HPDE6-E6E7 (cell line): Measurements from ENCODE around the gene NT5DC4.

ENCODE experiments used
- DNase-seq: peaks from one replicate; pipeline ENCODE4 v3.0.0; 2011; ENCODE audit warnings: missing footprints; ENCODE audit errors: extremely low spot score

The NT5DC4 gene

DNA sequence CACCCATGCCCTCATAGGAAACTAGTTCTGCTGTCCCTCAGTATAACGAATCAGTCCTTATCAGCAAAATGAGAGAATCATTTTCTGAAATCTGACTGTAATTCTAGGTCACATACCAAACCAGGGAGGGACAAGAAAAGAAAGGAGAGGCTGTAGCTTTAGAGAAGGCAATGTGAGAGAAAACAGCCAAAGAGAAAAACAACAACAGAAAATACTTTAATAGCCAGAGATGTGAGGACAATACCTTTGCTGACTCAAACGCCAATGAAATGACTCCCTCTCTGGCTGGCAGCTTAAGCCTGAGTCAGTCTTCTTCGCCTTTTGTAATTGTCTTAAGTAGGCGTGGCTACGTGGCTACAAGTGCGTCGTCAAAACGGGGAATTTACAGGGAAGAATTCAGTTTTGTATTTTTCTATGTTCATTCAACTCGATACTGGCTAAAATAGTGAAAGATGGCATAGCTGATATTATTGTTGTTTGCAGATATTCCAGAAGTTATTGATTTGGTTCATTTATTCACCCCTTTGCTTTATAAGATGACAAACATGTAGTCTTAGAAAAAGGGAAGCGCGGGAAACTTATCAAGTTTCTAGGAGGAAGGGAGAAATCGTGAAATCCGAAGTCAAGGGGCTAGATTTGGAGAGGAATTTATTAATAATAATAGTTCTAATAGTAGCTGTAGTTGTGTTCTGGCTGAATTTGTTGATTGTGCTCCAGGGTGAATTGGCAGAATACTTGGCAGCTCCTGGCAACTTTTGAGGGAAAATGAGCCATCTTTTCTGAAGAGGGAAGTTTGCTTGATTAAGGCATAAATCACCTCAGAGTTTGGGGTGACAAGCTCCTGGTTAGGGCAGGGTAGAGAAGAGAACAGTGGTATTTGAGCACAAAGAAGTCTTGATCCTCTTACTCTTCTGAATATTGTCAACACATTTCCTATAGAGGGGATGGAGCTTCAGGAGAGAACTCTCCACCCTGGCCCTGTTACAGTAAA is 63.7 kb downstream of the NT5DC4 start, which contains the start of gene IL1A:
Gene IL1A, minus strand, starts transcription at position 295 of the 991 bp plus-strand sequence. CDS start 723 bp downstream, outside the sequence.
- peak; percentile 84 for DNase-seq

- no peak for DNase-seq
These were observed 66.5 kb downstream of the NT5DC4 start for GRCh38 chr2:112787294-112787693.

DNA sequence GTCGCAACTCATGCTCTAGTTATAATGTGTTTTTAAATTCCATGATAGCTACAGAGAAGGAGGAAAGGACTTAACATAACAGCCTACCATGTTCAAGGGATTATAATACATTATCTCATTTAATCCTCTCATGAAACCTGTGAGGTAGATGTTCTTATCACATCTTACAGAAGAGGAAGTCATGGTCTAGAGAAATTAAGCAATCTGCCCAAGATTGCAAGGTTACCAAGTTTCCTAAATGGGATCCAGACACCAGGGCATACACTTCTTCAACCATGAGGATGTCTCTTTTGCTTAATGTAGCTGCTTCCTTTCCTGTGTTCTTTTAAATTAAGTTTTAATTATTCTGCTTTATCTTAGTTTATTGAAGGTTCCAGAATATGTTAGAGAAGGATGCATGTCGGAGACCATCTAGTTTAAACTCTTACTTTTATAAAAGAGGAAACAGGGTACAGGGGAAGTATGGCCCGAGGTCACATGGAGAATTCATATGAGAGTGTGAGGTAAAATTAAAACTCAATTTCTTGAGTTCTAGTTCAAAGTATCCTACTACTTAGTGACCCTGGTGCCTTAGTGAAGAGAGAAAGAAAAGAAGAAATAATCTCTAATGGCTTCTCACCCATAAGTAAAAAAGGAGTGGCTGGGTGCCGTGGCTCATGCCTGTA is 67.0 kb downstream of the NT5DC4 start:
- DNase-seq = no peak

DNA sequence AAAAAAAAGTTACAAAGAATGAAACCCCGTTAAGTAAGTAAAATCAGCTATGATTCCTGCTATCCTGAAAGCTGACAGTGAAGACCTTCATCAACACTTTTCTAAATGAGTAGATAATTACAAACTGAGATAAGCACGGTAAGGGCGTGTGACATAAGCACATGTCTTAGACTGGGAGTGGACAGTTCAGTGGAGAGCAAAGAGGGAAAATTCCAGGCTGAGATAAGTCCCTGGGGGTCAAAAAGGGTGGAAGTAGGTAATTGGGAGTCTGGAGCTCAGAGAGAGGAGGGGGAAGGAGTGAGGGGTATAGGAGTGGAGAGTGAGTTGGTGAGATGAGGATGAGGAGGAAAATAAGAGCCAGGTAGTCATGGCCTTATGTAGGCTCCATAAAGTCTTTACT is 67.8 kb downstream of the NT5DC4 start:
- DNase-seq = no peak
